RPMI7951 (cell line): ENCODE data around the gene PDZRN3. TPM values are rescaled to one million over a fixed set of nuclear protein-coding genes. Genes with fewer than 3 reads are reported as not detected.
A peak's percentile ranks its signal among the peaks of the same experiment; 100 is the strongest.
"Not testable (repeated sequence)": the region's sequence is repeated elsewhere in the genome, so short reads cannot be mapped to it uniquely, and the experiment has no call there.

Experiments
- DNase-seq: peaks from one replicate; pipeline ENCODE4 v3.0.0-alpha.2; 2012; ENCODE audit warnings: low read depth
- total RNA-seq: library from RNA; depleted of rRNA; stranded (reverse); fragments of >200 nt; shearing (Covaris generic); gene quantifications from 2 replicates; pipeline ENCODE4 v1.2.3, GENCODE V29; 2014

PDZRN3 gene
- total RNA-seq, 1 experiment from 2014 or later = 3.8 TPM

DNA sequence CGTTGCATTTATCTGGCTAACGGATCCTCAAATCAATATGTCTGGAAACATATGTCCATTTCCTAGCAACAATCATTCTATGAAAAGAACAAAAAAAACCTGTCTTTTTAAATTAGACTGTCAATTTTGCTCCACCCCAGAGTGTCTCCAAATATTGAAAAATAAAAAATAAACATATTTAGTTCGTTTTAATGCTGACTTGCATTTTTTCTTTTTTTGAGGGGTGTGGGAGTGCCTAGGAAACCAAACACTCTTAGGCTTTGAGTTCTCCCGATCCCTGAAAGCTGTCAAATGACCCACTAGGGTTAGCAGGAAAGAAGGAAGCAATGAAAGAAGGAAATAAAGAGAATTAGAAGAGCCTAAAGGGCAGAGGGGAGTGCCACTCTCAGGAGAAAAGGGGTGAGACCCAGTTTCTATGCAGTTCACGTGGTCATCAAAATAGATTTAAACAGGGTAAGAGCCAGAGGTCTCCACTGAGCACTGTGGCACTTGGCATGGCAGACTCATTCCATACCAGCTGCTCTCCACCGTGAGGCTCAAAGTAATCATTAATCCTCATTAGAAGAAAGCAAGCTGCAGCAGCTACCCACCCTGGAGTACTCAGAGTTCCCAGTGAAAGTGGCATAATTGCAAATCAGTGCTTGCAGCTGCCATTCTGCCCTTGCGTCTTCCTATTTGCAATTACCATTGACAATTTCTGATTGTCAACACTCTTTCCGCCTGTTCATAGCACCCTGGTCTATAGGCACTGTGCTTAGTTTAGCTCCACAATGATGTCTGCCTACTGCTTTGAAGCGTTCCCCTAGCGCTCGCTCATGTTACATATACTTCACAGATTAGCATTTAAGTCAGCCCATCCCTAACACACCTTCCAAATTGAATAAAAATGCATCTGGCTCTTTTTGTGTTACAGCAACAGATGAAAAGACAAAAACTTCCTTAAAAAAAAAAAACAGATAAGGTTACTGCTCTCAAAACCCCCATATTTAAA is 32.3 kb downstream of the PDZRN3 start:
- no peak for DNase-seq

DNA sequence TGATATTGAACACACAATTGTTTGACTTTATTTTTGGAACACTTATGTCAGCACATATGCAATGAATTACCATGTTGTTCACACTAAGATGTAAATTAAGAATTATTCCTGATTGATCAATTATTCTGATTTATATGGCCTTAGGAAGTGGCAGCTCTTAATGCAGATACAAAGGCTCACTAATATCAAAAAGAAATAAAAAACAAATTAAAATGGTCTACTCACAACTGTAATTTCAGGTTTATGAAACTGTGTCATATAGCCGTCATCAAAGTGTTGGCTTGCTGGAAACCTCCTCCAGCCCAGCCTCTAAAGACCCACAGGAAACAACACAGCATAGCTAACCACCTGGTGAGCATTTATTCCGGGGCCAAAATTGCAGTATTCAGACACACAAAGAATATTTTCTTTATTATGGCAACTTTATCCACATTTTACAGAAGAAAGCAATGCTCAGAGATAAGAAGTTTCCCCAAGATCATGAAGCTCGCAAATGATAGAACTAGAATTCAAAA is 33.4 kb downstream of the PDZRN3 start:
- DNase-seq = no peak

DNA sequence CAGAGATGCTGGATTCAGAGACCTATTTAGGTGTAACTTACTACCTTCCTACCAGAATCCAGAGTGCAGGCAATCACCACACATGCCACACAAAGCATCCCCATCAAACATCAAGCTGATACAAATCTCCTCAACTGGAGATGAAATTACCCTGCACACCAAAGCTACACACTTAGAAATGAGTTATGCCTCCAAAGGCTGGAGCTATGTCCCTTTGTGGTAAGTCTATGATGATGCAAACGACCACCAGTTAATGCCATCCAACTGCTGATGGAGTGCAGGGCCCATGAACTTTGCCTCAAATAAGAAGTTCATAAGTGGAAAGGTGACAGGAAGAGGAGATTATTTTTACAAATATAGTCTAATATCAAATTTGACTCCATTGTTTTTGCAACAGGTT is 38.1 kb downstream of the PDZRN3 start:
- DNase-seq = no peak

DNA sequence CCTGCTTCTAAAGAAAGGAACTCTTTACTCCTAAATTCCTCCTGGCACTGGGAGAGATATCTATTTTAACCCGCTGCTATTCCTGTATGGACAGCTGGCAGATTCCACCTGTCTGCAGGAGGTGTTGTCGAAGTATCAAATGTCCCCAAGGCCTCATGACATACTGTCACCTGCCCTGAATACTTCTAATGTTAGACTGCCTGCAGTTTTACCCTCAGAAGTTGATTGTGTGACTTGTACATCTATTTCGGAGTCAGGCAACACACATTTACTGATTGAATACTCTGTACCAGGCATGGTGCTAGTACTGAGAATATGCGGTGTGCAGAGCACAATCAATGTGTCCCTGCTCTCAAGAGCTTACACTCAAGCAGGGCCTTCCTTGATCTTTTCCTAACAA is 38.6 kb downstream of the PDZRN3 start:
- no peak for DNase-seq

DNA sequence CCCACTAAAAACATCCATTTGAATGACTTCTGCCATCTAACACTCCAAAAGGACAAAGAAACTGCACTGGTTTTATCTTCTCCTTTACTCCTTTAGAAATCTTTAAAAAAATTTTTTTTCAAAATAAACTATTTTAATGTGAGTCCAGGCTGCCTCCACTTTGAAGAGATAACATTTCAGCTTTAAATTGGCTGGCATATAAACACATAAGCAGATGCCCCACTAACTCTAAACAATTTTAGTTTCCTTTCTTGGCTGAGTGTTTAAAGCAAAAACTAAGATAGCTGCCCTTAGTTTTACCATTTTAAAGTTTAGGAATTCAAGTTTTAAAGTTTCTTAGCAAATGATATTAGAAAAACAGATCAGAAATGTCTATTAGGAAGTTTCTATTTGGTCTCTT is 39.9 kb downstream of the PDZRN3 start:
- no peak for DNase-seq

DNA sequence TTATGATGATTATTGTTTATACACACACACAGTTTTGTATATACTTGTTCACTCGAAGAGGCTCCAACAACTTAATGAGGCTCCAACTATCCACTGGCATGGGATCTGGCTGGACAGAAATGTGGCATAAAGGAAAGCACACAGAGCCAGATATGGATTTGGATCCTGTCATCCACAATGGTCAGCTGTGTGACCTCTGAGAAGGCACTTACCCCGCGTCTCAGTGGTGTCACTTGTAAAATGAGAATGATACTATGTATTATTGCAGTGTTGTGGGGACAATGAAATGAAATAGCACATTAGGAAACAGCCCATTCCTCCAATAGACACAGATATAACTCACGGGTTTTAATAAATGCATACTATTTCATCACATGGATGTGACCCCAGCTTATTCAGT is 42.2 kb downstream of the PDZRN3 start:
- no peak for DNase-seq

DNA sequence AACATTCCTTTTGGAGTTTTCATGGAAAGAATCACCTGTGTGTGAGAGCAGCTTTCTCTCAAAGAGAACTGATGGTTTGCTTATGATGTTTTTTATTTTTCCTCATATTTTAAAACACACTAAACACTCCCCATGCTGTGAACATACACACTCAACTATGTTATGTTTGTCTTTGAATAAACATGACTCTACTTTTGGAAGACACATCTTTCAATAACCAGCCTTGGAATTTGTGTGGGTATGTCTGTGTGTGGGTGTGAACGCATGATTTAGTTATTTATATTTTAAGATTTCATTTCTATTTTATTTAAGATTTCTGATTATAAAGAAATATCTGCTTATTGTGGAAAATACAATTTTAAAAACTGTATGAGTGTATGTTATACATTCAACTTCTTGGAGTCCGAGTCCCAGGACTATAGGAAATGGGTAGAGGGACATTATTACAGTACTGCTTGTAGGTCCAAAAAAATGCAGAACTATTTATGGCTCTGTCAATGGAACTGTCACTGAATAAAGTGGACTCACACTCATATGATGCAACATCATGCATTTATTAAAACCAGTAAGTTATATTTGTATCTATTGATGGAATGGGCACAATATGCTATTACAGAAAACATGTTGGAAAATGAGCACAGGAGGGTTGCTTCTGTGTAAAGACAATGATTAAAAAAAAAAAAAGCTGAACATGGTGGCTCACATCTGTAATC is 43.5 kb downstream of the PDZRN3 start:
- no peak for DNase-seq

DNA sequence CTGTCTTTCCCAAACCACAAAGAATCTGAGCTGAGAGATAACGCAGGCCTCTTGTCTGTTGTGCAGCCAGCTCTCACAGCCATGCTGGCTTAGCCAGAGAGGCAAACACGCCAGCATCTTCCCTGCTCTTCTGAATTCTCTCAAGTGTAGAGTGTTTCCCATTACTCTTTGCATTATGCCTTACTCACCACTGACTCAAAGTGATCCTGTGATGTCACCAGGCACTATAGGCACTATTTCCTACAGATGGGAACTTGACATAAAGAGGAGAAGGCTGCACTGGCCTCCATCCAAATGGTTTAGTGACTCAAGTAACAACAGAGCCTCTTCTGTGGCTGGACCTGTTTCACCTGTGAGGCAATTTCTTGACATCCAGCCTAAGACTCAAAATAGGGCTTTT is 44.4 kb downstream of the PDZRN3 start:
- DNase-seq = peak; percentile 34

DNA sequence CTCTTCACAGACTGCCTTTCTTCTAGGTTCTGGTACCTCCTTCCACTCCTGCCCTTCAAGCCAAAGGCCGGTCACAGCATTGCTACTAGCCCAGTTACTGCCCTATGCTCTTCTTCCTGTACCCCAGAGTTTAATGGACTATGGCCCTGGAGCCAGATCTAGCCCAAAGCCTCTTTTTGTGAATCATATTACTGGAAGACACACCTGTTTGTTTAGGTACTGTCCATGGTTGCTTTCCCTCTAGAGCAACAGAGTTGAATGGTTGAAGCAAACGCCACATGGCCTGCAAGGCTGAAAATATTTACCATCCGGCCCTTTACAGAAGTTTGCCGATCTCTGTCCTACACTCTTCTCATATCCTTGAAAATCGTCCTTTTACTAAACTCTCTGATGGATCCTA is 47.0 kb downstream of the PDZRN3 start:
- no peak for DNase-seq

DNA sequence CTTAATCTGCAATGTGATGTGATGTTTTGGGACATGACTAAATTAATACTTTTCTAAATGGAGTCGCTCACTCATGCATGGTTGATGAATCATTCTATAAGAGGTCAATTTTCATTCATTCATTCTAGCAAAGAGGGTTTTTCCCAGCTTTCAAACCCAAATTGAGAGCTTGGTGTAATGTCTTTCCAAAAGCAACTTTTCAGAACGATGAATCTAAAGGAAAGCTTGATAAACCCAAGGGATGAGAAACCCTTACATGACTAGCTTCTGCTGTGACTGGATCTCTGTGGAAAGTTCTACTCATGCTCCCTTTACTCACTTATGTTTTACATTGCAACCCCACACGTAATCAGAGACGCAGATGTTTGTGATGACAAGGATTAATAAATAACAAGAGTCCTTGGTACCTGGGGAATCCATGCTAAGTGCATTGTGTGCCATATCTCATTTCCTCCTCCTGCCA is 47.7 kb downstream of the PDZRN3 start:
- DNase-seq = peak; percentile 13

DNA sequence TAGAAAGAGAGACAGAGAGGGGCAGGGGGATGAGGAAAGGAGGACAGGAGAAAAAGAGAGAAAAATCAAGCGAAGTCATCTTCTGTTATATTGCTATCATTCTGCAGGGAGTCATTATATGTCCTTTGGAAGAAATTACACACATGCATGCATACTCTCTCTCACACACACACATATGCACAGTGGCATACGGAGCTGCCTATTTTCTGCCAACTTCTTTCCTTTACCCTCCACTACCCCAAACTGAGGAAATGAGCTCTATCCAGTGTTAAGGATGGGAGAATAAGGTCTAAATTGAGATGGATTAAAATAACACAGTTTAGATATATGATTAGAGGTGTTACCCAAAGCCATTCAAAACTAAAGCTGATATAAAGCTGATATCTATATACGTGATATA is 48.8 kb downstream of the PDZRN3 start:
- DNase-seq = no peak

DNA sequence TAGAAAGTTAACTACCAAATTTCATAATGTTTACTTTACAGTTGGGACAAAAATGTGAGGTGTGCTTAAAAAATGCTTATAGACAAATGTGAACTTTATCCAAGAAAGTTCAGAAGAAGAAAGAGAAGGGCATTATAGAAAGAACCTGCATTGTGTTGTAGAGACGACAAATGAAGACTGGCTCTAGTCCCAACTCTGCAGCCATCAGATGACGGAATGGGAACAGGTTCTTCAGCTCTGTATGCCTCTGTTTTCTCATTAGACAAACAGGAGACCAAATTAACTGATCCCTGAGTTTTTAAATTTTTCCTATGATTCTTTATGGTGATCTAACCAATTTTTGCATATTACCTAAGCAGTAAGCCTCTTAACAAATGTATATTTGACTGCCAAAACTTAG is 49.2 kb downstream of the PDZRN3 start:
- no peak for DNase-seq

DNA sequence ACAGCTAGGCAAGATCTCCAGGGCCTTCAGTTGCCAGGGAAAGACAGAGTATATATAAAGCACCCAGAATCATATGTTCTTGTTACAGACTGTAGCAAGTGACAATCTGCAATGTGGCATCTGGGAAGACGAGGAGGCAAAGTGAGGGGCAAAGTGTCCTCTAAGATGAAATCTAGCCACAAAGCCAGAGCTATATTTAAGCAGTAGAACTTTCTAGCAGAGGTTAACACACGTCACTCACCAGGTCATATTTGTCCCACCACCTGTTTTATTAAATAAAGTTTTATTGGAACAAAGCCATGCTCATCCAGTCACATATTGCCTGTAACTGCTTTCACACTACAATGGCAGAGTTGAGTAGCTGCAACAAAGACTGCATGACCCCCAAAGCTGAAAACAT is 51.5 kb downstream of the PDZRN3 start:
- no peak for DNase-seq

DNA sequence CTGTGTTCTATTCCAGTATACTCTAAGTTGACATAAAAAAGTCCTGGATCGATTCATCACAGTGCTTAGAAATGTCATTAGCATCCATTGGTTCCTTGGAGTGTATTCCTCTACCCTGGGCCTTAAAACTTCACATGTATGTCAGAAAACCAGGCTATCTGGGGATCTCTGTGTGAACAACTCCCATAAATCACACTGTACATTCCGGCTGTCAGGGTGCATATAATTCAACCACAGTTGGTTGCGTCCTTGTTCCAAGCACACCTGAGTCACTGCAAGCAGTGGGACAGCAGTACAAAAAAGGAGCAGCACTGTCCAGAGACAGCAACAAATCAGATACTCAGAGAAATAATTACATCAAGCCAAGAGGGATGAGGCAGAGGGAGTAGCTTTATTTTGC is 52.4 kb downstream of the PDZRN3 start:
- DNase-seq = no peak

DNA sequence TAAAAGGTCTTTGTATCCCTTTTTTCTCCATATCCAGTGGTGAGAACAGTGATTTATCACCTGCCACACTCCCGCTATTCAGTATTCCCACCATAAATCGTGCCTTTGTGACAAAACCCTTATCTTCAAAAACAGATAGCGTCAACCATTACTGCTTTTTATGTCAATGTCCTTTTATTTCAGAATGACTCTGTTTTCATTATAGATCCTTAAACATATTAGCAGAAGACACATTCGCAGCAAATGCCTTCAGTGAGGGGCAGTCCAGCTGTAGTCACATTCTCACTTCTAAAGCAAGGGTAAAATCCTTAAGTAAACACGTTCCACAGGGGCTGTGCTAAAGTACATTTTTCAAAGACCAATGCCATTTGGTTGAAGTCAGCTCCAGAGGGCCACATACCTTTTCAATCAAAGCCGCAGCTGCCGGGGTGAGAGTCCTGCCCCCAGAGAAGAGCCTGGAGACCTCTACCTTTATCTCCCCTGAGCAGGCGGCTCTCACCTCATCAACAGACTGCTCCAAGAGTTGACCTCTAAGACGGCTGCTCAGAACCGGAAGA is 53.4 kb downstream of the PDZRN3 start:
- DNase-seq = no peak

DNA sequence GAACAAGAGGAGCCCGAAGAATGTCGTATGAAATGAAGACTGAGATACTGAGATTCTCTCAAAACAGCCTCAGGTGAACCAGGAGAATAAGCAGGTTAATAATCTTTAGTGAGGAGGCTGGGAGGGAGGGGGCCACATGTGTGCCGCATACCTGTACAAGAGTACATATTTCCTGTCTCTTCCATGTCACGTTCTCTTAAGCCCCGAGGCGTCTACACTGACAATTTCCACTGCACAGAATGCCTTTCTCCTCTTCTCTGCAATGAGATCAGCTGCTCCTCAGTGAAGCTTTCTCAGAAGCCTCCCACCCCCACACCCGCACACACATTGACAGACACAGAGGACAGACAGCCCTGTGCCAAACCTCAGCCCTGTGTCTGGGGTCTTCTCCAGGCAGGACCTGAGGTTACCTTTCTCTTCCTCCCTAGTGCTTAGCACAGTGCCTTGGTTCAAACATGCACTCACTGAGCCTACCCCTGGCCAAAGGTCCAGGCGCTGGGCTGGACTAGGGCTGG is 55.4 kb downstream of the PDZRN3 start:
- no peak for DNase-seq

DNA sequence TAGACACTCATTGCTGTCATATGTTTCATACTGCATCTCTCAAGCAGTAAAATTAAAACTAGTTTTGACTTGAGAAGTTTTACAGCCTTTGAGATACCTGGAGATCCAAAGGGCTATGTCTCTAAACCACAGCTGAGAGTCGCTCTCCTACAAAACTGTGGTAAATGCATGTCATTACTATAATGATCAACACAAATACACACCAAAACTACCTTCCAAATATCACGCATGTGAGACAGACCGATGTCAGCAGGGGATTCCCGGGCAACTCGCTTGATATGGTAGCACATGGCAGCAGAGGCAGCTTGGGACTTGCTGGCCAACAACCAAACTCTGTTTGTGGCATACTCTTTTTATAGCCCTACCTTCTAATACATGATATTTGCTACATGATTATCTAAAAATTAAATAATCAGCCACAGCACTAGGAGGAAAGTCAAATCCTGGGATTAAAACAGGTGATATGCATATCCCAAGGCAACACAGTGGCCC is 56.3 kb downstream of the PDZRN3 start:
- DNase-seq = no peak

DNA sequence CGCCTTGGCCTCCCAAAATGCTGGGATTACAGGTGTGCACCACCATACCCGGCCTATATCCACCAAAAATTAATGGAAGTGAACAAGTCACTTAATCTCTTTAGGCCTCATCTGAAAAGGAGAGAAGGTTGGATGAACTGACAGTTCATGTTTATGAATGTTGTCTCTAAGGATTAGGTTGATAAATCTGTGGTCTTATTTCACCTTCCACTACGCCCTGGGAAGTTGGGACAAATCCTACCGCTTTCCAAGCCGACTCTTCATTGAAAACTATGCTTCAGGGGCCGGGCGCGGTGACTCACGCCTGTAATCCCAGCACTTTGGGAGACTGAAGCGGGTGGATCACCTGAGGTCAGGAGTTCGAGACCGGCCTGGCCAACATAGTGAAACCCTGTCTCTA is 59.4 kb downstream of the PDZRN3 start:
- not testable (repeated sequence) for DNase-seq

DNA sequence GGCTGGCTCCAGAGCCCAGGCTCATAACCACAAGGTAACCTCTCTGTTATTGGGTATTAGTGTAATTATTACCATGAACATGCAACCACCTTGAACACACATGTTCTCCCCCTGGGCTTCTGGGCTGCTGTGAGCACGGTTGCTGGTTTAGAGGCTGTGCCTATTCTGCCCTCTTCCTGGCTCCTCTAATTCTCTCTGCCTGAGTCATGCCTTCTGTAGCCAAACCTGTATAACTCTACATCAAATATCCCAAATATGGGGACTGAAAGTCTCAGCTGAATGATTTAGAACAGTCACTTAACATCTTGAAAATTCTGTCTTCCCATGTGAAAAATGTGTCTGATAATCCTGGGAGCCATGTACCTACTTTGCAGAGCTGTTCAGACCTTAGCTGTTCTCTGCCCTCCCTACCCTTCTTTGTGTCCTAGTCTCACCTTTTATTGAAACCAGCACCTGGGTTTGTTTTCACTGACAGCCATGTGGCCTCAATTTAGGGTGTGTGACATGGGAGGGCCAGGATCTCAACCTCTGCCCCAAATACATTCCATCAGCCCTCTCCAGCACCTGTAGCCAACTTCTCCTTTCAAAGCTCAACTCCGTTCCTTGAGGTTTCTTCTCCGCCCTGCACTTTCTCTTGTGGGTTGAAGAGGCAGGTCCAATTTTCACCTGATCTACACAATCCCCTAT is 60.7 kb downstream of the PDZRN3 start:
- peak; percentile 17 for DNase-seq

DNA sequence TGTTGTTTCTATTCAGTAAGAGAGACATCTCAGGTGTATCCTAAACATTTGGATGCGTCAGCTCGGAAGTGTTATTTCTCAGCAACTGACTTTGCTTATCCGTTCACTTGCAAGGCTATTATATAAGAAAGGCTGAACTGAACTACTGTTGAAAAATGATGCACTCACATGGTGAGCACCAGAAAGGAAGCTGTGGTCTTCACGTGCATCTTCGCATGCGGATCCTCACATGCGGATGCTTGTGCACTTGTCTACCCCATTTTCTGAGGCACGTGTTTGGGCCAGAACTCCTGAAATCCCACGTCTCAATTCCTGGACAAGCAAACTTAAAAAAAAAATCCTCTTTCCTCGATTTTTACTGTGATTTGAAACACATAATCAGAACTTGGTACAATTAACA is 63.2 kb downstream of the PDZRN3 start:
- DNase-seq = no peak

DNA sequence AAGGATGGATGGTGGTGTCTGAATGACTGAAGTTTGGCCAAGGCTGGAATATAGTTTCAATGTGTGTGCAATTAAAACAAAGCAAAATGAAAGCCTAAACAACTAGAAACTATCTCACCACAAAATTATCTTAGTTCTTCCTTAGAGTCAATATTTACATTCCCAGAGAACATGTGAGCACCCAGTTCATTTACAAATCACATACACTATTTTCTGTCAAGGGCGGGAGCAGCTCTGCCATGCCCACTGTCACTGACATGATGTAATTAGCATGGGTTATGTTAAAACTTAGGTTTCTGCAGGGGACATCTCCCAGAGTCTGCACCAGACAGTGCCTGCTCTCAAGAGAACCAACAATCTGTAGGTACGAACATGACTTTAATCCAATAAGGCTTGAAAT is 65.0 kb downstream of the PDZRN3 start:
- no peak for DNase-seq

DNA sequence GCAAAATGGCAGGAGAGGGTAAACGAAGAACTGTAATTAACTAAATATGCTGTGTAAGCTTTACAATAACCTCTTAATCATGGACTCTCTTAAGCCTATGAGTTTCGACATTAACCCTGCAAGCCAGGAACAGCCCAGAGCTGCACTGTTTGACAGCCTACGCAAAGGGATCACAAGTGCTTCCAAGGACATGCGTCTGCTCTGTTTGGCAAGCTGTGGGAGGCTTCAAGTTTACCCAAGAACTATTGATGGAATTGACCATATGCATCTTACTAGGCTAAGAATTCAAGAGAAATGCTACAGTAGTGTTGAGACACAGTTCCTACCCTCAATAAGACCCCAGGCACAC is 66.0 kb downstream of the PDZRN3 start:
- DNase-seq = no peak
